H1 (cell line): ENCODE data around the gene H2BK1. TPM values are rescaled to one million over a fixed set of nuclear protein-coding genes. Genes with fewer than 3 reads are reported as not detected.

Experiments
- CTCF ChIA-PET: fragments of 300-600 bp; sonication (Branson Sonifier 250); formaldehyde crosslinking; loops from one replicate; lab custom pipeline; 2021; ENCODE audit not compliant: partially characterized antibody; lab: Charles Lee
- POLR2A ChIA-PET: fragments of 300-600 bp; sonication (Branson Sonifier 250); formaldehyde crosslinking; loops from one replicate; lab custom pipeline; 2021; ENCODE audit warnings: inconsistent platforms; ENCODE audit not compliant: partially characterized antibody; lab: Charles Lee
- DNase-seq, 2 experiments: peaks; one replicate each; pipeline versions ENCODE4 v3.0.0 to v3.0.0-alpha.2; 2010 to 2022; ENCODE audit warnings: low spot score in 2 of 2, low read depth in 1 of 2, mixed read lengths in 1 of 2
- FAIRE-seq: peaks from 2 replicates; lab custom pipeline; 2011; peaks lifted over from hg19 to GRCh38; lab: Jason Lieb, UNC
- H2AFZ ChIP-seq: 2 replicates; pipeline ENCODE4 v1.8.1; 2012; ENCODE audit warnings: low read length, inconsistent platforms
- H2AK5ac ChIP-seq: 2 replicates; pipeline ENCODE4 v1.6.1; 2013; ENCODE audit warnings: low read depth, low read length
- H2BK120ac ChIP-seq: replicated peaks from 2 replicates; pipeline ENCODE3; 2013; ENCODE audit warnings: low read depth, low read length, inconsistent platforms
- H2BK12ac ChIP-seq: 2 replicates; pipeline ENCODE4 v1.6.1; 2013; ENCODE audit warnings: low read depth, low read length
- H2BK15ac ChIP-seq: 2 replicates; pipeline ENCODE4 v1.6.1; 2013; ENCODE audit warnings: low read length
- H2BK20ac ChIP-seq: 2 replicates; pipeline ENCODE4 v1.6.1; 2013; ENCODE audit warnings: low read length
- H2BK5ac ChIP-seq: 2 replicates; pipeline ENCODE4 v1.6.1; 2013; ENCODE audit warnings: low read depth, low read length
- H3K14ac ChIP-seq: 2 replicates; pipeline ENCODE4 v1.6.1; 2013; ENCODE audit warnings: inconsistent platforms; ENCODE audit not compliant: insufficient read length
- H3K18ac ChIP-seq: 2 replicates; pipeline ENCODE4 v1.6.1; 2013; ENCODE audit warnings: low read length; ENCODE audit errors: extremely low read depth
- H3K23ac ChIP-seq: 2 replicates; pipeline ENCODE4 v1.6.1; 2013; ENCODE audit warnings: inconsistent platforms; ENCODE audit not compliant: insufficient read length
- H3K23me2 ChIP-seq: 2 replicates; pipeline ENCODE4 v1.6.1; 2013; ENCODE audit warnings: low read depth, low read length
- H3K27ac ChIP-seq: 2 replicates; pipeline ENCODE4 v1.6.1; 2011; ENCODE audit warnings: low read depth, low read length, inconsistent platforms
- H3K27me3 ChIP-seq, 4 experiments: replicated peaks in 1 of 4; 1 replicate in 1 of 4; 2 replicates in 3 of 4; pipeline versions ENCODE4 v1.6.1 to v1.8.1; 2011 to 2013; ENCODE audit warnings: low read length in 3 of 4, mild to moderate bottlenecking in 3 of 4, inconsistent platforms in 2 of 4, mixed read lengths in 2 of 4, moderate library complexity in 1 of 4; ENCODE audit not compliant: control insufficient read depth in 3 of 4, insufficient read depth in 3 of 4; ENCODE audit errors: extremely low read depth in 1 of 4
- H3K36me3 ChIP-seq, 4 experiments: 2 replicates each; pipeline versions ENCODE4 v1.6.1 to v1.8.1; 2011 to 2013; ENCODE audit warnings: mild to moderate bottlenecking in 4 of 4, low read length in 3 of 4, moderate library complexity in 2 of 4, control low read depth in 1 of 4, inconsistent platforms in 1 of 4; ENCODE audit not compliant: insufficient read depth in 4 of 4, control insufficient read depth in 2 of 4
- H3K4ac ChIP-seq: replicated peaks from 2 replicates; pipeline ENCODE3; 2013; ENCODE audit warnings: low read length, low read depth, mixed read lengths, inconsistent platforms; ENCODE audit not compliant: insufficient read length
- H3K4me1 ChIP-seq, 4 experiments: replicated peaks in 1 of 4; 1 replicate in 1 of 4; 2 replicates in 3 of 4; pipeline versions ENCODE4 v1.6.1 to v1.8.1; 2011 to 2013; ENCODE audit warnings: low read length in 3 of 4, inconsistent platforms in 2 of 4, mixed read lengths in 1 of 4; ENCODE audit not compliant: insufficient read depth in 4 of 4, control insufficient read depth in 3 of 4
- H3K4me2 ChIP-seq, 2 experiments: 2 replicates each; pipeline versions ENCODE4 v1.6.1 to v1.8.1; 2011 to 2013; ENCODE audit warnings: low read depth in 2 of 2, low read length in 2 of 2, control low read depth in 1 of 2, inconsistent platforms in 1 of 2, mild to moderate bottlenecking in 1 of 2; ENCODE audit not compliant: insufficient read depth in 1 of 2
- H3K4me3 ChIP-seq, 4 experiments: fragments of 200-600, 300-600 bp in 1 of 4; sonication (generic), shearing (Covaris generic), sonication (Bioruptor Twin) in 1 of 4; 2 replicates each; pipeline versions ENCODE4 v1.5.1 to v1.8.1; 2011 to 2016; ENCODE audit warnings: low read length in 4 of 4, low read depth in 3 of 4, control low read depth in 2 of 4, inconsistent platforms in 2 of 4, mild to moderate bottlenecking in 2 of 4, mixed read lengths in 1 of 4, moderate library complexity in 1 of 4; ENCODE audit not compliant: insufficient read depth in 2 of 4; ENCODE audit errors: extremely low read depth in 1 of 4
- H3K56ac ChIP-seq: replicated peaks from 2 replicates; pipeline ENCODE3; 2013; ENCODE audit warnings: low read depth, mild to moderate bottlenecking, mixed read lengths, low read length, inconsistent platforms; ENCODE audit not compliant: insufficient read length
- H3K79me1 ChIP-seq: 2 replicates; pipeline ENCODE4 v1.6.1; 2013; ENCODE audit warnings: low read depth, low read length, control low read depth
- H3K79me2 ChIP-seq, 2 experiments: 2 replicates each; pipeline versions ENCODE4 v1.6.1 to v1.8.1; 2012 to 2013; ENCODE audit warnings: low read length in 2 of 2, mild to moderate bottlenecking in 2 of 2, inconsistent platforms in 1 of 2; ENCODE audit not compliant: insufficient read depth in 2 of 2, control insufficient read depth in 1 of 2
- H3K9ac ChIP-seq, 4 experiments: replicated peaks in 1 of 4; 1 replicate in 1 of 4; 2 replicates in 3 of 4; pipeline versions ENCODE4 v1.6.1 to v1.8.1; 2011 to 2013; ENCODE audit warnings: low read depth in 3 of 4, low read length in 3 of 4, control low read depth in 2 of 4, mild to moderate bottlenecking in 2 of 4, moderate library complexity in 2 of 4, inconsistent platforms in 1 of 4; ENCODE audit errors: extremely low read depth in 1 of 4
- H3K9me3 ChIP-seq, 2 experiments: 2 replicates each; pipeline versions ENCODE4 v1.6.1 to v1.8.1; 2012 to 2013; ENCODE audit warnings: mild to moderate bottlenecking in 2 of 2, moderate library complexity in 2 of 2, control low read depth in 1 of 2, inconsistent platforms in 1 of 2, low read depth in 1 of 2, low read length in 1 of 2, mixed read lengths in 1 of 2; ENCODE audit not compliant: insufficient read depth in 2 of 2
- H4K20me1 ChIP-seq, 2 experiments: replicated peaks in 1 of 2; 2 replicates each; pipeline versions ENCODE3 to v1.8.1; 2011 to 2013; ENCODE audit warnings: inconsistent platforms in 2 of 2, low read length in 2 of 2, mild to moderate bottlenecking in 1 of 2; ENCODE audit not compliant: insufficient read depth in 2 of 2, control insufficient read depth in 1 of 2
- H4K5ac ChIP-seq: 2 replicates; pipeline ENCODE4 v1.6.1; 2013; ENCODE audit warnings: low read length, low read depth, mixed read lengths, inconsistent platforms; ENCODE audit not compliant: insufficient read length
- H4K8ac ChIP-seq: 2 replicates; pipeline ENCODE4 v1.8.0; 2013; ENCODE audit warnings: mild to moderate bottlenecking, moderate library complexity, low read length, inconsistent platforms; ENCODE audit not compliant: insufficient read depth; ENCODE audit errors: extremely low read depth
- H4K91ac ChIP-seq: replicated peaks from 2 replicates; pipeline ENCODE3; 2013; ENCODE audit warnings: low read length, mixed read lengths, inconsistent platforms; ENCODE audit not compliant: insufficient read length
- RBBP5 ChIP-seq: IDR thresholded peaks from 2 replicates; pipeline ENCODE4 v1.7.1; 2012; ENCODE audit warnings: low read depth, mild to moderate bottlenecking, inconsistent platforms, low read length, moderate library complexity, borderline replicate concordance
- RNF2 ChIP-seq: fragments of 200-900, 300-1000 bp; sonication (generic); IDR thresholded peaks from 2 replicates; pipeline ENCODE4 v1.7.1; 2016; ENCODE audit warnings: borderline replicate concordance, low read depth, mild to moderate bottlenecking, antibody characterized with exemption, low read length; ENCODE audit not compliant: poor library complexity, severe bottlenecking; ENCODE audit errors: missing control alignments
- WGBS, 2 experiments: shearing (Covaris generic) in 1 of 2; methylation state at CpG; one replicate each; pipeline versions ENCODE4 v1.1.6 to v1.1.7; 2013 to 2015; ENCODE audit warnings: low lambda C conversion rate in 2 of 2, mixed read lengths in 2 of 2, inconsistent platforms in 1 of 2, low coverage in 1 of 2, missing lambda C conversion rate in 1 of 2; ENCODE audit not compliant: insufficient replicate concordance in 2 of 2, insufficient coverage in 1 of 2, insufficient read length in 1 of 2; ENCODE audit errors: extremely low coverage in 1 of 2, missing lambda C conversion rate in 1 of 2; 5-methylcytosine and 5-hydroxymethylcytosine counted together
- polyA plus RNA-seq, 7 experiments: library from polyadenylated mRNA; depleted of rRNA in 3 of 7; stranded (reverse) in 5 of 7; unstranded in 2 of 7; fragments of >200 nt in 5 of 7; fragments of 200-250 nt in 2 of 7; gene quantifications; 1 replicate in 5 of 7; 2 replicates in 1 of 7; 4 replicates in 1 of 7; pipeline versions ENCODE4 v1.2.1 to v1.2.3, GENCODE V29; 2011 to 2013; ENCODE audit warnings: missing spikeins in 2 of 7, mixed read lengths in 2 of 7
- total RNA-seq: library from RNA; stranded (reverse); fragmentation: NEBNext Ultra II Directional; extraction: Animal tissue kit (Norgen Biotek cat#: 25700); gene quantifications from 2 replicates; pipeline ENCODE4 v1.2.1, GENCODE V29; 2021
- TF ChIP-seq, protein P1 (sequence below): IDR thresholded peaks from 2 replicates; pipeline ENCODE4 v1.6.1; 2011; ENCODE audit warnings: low read length, improper control_type of control experiment

Gene H2BK1
- total and polyA plus RNA-seq, 2 of the 8 experiments (the other 6 are each of a cell fraction or from before 2014, with no cell fraction given): not detected

DNA sequence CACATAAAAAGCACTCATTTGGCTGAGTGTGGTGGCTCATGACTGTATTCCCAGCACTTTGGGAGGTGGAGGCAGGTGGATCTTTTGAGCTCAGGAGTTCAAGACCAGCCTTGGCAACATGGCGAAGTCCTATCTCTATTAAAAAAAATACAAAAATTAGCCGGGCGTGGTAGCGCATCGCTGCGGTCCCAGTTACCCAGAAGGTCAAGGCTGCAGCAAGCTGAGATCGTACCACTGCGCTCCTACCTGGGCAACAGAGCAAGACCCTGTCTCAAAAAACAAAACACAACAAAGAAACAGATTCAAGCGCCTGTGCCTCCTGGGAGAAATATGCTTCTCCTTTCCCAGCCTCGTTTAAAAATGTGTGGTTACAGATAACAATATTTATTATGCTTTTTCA, 19.0 kb upstream of the H2BK1 start:
- peaks cover 24% of the 10 kb centered on the region for H3K23me2 ChIP-seq
- H3K36me3 ChIP-seq: peaks cover 6 to 9% (median 7%) of the 10 kb centered on the region in 4 experiments; a peak in 7 of 8 replicates
- H2BK20ac ChIP-seq: no peak overlapping the region
- ChIA-PET POLR2A (interaction anchor here (1.3 kb wide), 1 partner anchor 15 kb away, joined by 3 read pairs; no protein-coding TSS in a partner anchor), CTCF (interaction anchor here (0.6 to 5.9 kb wide), 6 partner anchors 10 to 1604 kb away, joined by 3 to 49 read pairs (median 4); no protein-coding TSS in a partner anchor)
- no peak overlapping the region for H3K56ac ChIP-seq
- 89% methylated on average over 10 of the region's 10 CpGs; no CpG with 5 or more reads in 1 of the 2 experiments for WGBS, 2 experiments
- H3K27ac ChIP-seq: no peak overlapping the region
- H3K79me1 ChIP-seq: peaks cover 16% of the 10 kb centered on the region
- H3K79me2 ChIP-seq: peaks cover 4 to 35% of the 10 kb centered on the region in 2 experiments; a peak in 3 of 4 replicates
- no peaks in the 10 kb centered on the region for H3K9me3 ChIP-seq
- H3K14ac ChIP-seq: no peak overlapping the region
- peaks cover 0 to 7% of the 10 kb centered on the region in 2 experiments for H4K20me1 ChIP-seq
- no peak overlapping the region for H3K4me2 ChIP-seq
- H3K27me3 ChIP-seq: no peaks in the 10 kb centered on the region
- H2AFZ ChIP-seq: no peak overlapping the region
- no peak overlapping the region for H2BK5ac ChIP-seq
- no peak overlapping the region for H2BK120ac ChIP-seq
- no peak overlapping the region for H2AK5ac ChIP-seq
- no peak overlapping the region for H2BK12ac ChIP-seq
- no peak overlapping the region for H3K4ac ChIP-seq
- no peak overlapping the region for H3K9ac ChIP-seq
- no peak overlapping the region for H4K8ac ChIP-seq
- FAIRE-seq (no peak), DNase-seq (no peak)
- H4K91ac ChIP-seq: no peak overlapping the region
- H4K5ac ChIP-seq: no peak overlapping the region
- no peak overlapping the region for H3K23ac ChIP-seq
- H2BK15ac ChIP-seq: no peak overlapping the region
- no peak overlapping the region for H3K4me3 ChIP-seq
- H3K18ac ChIP-seq: no peak overlapping the region
- peaks cover 6 to 14% (median 10%) of the 10 kb centered on the region in 4 experiments; a peak in 6 of 7 replicates for H3K4me1 ChIP-seq
- TF ChIP-seq RBBP5 (no peak), RNF2 (no peak)
- TF ChIP-seq, protein P1, sequence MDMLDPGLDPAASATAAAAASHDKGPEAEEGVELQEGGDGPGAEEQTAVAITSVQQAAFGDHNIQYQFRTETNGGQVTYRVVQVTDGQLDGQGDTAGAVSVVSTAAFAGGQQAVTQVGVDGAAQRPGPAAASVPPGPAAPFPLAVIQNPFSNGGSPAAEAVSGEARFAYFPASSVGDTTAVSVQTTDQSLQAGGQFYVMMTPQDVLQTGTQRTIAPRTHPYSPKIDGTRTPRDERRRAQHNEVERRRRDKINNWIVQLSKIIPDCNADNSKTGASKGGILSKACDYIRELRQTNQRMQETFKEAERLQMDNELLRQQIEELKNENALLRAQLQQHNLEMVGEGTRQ: no peak
